ENCODE data around the gene FAM219A. TPM values are rescaled to one million over a fixed set of nuclear protein-coding genes. Genes with fewer than 3 reads are reported as not detected.

FAM219A gene
- total RNA-seq, 6 donors from 2014 or later: 10.0 to 33.0 (median 15.2) TPM

DNA sequence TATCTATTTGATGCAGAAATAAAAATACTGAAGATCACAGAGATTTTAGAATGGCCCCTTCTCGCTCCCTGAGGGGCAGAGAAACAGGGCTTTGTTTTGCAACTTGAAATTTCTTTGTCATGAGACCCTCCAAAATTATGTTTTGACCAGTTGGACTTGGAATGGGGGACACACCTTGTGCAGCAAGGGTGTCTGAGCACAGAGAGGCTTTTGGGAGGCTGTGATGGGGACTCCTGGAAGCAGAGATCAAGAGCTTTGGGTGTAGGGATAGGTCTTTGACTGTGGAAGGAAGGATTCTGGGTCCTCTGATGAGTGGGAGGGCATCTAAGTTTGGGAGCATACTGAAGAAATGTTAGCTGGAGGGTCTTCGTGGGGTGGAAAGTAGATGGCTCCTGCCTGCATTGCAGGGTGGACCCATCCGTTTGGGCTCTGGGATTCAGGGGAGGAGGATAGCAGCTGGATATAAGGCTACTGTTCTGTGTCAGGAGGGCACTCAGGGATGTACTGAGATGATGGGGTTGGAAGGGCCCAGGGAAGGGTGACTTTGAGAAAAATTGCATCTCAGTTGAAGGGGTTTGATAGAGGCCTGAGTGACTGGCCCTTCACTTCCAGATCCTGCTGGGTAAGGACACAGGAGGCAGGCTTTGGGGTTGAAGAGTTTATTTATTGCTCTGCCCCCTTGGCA lies 79.9 kb downstream of the FAM219A start:
- no peaks in the 10 kb centered on the region for H3K36me3 ChIP-seq
- DNase-seq: peak in 1 of 2 donors; percentile 13
- no peak overlapping the region for H3K4me3 ChIP-seq
- ATAC-seq (ENCODE audit: low FRiP score in 2 of 2): no peak
- H3K27ac ChIP-seq: no peak overlapping the region
- 90% methylated on average over 3 of the region's 3 CpGs for WGBS, 2 donors
- no peaks in the 10 kb centered on the region for H3K27me3 ChIP-seq
- TF ChIP-seq, protein P1, sequence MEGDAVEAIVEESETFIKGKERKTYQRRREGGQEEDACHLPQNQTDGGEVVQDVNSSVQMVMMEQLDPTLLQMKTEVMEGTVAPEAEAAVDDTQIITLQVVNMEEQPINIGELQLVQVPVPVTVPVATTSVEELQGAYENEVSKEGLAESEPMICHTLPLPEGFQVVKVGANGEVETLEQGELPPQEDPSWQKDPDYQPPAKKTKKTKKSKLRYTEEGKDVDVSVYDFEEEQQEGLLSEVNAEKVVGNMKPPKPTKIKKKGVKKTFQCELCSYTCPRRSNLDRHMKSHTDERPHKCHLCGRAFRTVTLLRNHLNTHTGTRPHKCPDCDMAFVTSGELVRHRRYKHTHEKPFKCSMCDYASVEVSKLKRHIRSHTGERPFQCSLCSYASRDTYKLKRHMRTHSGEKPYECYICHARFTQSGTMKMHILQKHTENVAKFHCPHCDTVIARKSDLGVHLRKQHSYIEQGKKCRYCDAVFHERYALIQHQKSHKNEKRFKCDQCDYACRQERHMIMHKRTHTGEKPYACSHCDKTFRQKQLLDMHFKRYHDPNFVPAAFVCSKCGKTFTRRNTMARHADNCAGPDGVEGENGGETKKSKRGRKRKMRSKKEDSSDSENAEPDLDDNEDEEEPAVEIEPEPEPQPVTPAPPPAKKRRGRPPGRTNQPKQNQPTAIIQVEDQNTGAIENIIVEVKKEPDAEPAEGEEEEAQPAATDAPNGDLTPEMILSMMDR (IDR thresholded peaks at IDR 0.05): no peak
- no peak for TF ChIP-seq POLR2A (IDR thresholded peaks at IDR 0.05)
- no peak for TF ChIP-seq POLR2AphosphoS5 (IDR thresholded peaks at IDR 0.05)
- TF ChIP-seq EP300 (IDR thresholded peaks at IDR 0.05): no peak
- no peaks in the 10 kb centered on the region for H3K9me3 ChIP-seq
- peaks cover 27 to 49% (median 40%) of the 10 kb centered on the region in 4 donors for H3K4me1 ChIP-seq

DNA sequence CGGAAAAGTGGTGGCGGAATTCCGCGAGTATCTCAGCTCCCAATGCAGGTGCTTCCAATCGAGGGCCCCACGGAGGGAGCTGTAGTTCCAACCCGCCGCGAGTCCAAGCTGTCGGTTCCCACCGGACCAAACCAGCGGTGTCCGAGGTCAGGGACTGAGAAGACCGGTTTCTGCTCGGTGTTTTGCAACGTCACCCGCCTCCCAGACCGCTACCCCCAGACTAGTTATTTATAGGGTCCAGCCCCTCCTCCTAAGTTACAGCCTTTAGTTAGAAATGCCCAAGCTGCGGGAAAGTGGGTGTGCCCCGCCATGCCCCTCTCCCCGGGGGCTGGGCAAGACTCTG lies 81.0 kb downstream of the FAM219A start:
- peaks cover 27 to 49% (median 40%) of the 10 kb centered on the region in 4 donors for H3K4me1 ChIP-seq
- DNase-seq: peak; percentile 43 to 44
- ATAC-seq (ENCODE audit: low FRiP score in 2 of 2): no peak

DNA sequence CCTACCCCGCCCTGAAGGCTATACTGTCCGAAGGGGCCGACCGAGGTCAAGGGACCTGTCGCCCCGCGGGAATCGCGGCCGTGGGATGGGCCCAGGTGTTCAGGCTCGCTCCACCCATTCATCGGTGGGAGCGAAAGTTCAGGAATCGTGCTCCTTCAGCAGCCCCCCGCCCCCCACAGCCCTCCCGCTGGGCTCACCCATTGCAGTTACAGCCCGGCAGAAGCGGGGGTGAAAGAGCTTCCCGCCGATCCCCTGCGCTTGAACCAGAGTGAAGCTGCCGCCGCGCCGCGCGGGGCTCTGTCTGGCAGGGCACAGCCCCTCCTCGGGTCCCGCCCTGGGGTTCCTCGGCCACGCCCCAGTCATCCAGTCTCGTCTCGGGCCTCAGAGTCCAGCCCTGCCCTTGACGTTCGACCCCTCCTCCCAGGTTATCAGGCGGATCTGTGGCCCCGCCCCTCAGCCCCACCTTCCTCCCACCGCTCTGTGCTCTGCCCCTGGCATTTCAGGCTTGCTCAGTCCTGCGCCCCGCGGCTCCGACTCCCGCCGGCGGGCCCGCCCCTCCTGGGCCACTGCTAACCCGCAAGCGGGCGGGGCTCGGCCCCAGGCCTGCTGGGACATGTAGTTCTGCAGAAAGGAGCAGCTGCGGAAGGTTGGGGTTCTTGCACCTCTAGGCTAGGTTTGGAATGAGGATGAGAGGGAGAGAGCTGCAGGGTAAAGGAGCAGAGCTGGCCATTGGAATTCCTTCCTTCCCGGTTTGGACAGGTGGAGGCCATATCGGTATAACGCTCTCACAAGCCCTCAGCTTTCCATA lies 81.6 kb downstream of the FAM219A start, which contains the start of gene MYORG:
Gene MYORG, minus strand, starts transcription at position 303 of the 808 bp plus-strand sequence. CDS start 3,955 bp downstream, outside the sequence.
- peak; percentile 57 to 73 for TF ChIP-seq POLR2AphosphoS5 (IDR thresholded peaks at IDR 0.05)
- peak in 2 of 4 donors; percentile 50 to 78 for TF ChIP-seq POLR2A (IDR thresholded peaks at IDR 0.05)
- TF ChIP-seq, protein P1 (IDR thresholded peaks at IDR 0.05): no peak
- Histone ChIP-seq H3K36me3 (peaks cover 0 to 6% (median under 1%) of the 10 kb centered on the region in 4 donors), H3K4me3 (peak within 1 kb of the TSS; percentile 70 to 76 (median 73)), H3K4me1 (peaks cover 27 to 49% (median 40%) of the 10 kb centered on the region in 4 donors), H3K9me3 (no peaks in the 10 kb centered on the region), H3K27ac (peak within 1 kb of the TSS; percentile 54 to 83 (median 81)), H3K27me3 (no peaks in the 10 kb centered on the region)
- DNase-seq (peak; percentile 98 to 99), ATAC-seq (ENCODE audit: low FRiP score in 2 of 2) (peak; percentile 87 to 95)
- 0% methylated on average over 24 to 28 of the region's 54 CpGs for WGBS, 2 donors

More for the DNA sequence above, 81.0 kb downstream of the FAM219A start:
- WGBS, 2 donors: 5% methylated on average over 15 to 21 of the region's 21 CpGs
- H3K27me3 ChIP-seq: no peaks in the 10 kb centered on the region
- peak overlapping the region in 3 of 4 donors; percentile 27 to 83 (median 80) for H3K27ac ChIP-seq
- TF ChIP-seq, protein P1 (IDR thresholded peaks at IDR 0.05): no peak
- TF ChIP-seq EP300 (IDR thresholded peaks at IDR 0.05): no peak
- no peak for TF ChIP-seq POLR2AphosphoS5 (IDR thresholded peaks at IDR 0.05)
- no peaks in the 10 kb centered on the region for H3K9me3 ChIP-seq
- H3K4me3 ChIP-seq: peak overlapping the region; percentile 70 to 76 (median 73)
- peaks cover 0 to under 1% (median 0%) of the 10 kb centered on the region in 4 donors for H3K36me3 ChIP-seq

DNA sequence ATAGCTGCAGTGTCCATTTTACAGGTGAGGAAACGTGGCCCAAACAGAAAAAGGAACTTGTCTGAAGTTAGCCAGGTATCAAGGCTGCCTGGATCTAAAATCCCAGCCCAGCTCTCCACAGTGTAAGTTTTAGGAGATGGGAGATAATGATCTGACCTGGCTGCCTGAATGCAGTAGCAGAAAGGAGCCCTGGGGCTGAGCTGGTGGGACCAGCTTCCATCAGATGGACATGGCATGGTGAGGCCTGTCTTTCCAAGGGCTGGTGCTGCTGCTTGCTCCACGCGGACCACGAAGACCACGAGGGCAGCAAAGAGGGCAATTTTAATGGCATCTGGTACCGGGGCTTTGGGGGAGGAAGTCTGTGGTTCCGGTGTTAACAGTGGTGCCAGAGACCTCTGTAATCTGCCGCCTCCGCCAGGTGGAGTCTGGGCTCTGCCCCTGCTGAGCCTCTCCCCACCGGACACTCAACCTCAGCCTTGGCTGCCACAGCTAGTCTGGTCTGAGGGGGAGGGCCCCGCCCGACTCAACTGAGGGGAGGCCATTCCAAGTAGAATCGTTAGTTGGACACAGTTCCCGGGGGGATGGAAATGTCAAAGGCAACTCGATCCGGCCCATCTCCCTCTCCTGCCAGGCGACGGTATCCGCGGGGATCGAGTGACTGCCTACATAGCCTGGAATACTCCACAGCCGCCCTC lies 82.3 kb downstream of the FAM219A start:
- WGBS, 2 donors: 24 to 40% methylated on average over 5 of the region's 22 CpGs
- Histone ChIP-seq H3K36me3 (peaks cover 0 to 14% (median 5%) of the 10 kb centered on the region in 4 donors), H3K4me1 (peaks cover 23 to 44% (median 35%) of the 10 kb centered on the region in 4 donors), H3K9me3 (no peaks in the 10 kb centered on the region), H3K27ac (peak overlapping the region; percentile 54 to 83 (median 81)), H3K4me3 (peak overlapping the region; percentile 70 to 76 (median 73)), H3K27me3 (no peaks in the 10 kb centered on the region)
- TF ChIP-seq, protein P1 (IDR thresholded peaks at IDR 0.05): peak in 4 of 6 experiments; percentile 24 to 42 (median 30)
- no peak for TF ChIP-seq POLR2AphosphoS5 (IDR thresholded peaks at IDR 0.05)
- DNase-seq (peak in 1 of 2 donors; percentile 74), ATAC-seq (ENCODE audit: low FRiP score in 2 of 2) (peak; percentile 29 to 40)

Data from upper lobe of left lung (tissue), 6 donors.